Right kidney (tissue), 1 donor: ENCODE data around the gene CREBL2.
"Not testable (repeated sequence)": the region's sequence is repeated elsewhere in the genome, so short reads cannot be mapped to it uniquely, and the experiment has no call there.

Source experiments
- DNase-seq: peaks from one replicate; pipeline ENCODE4 v3.0.0-alpha.2; 2016

The CREBL2 gene

GRCh38 chr12:12635651-12636050 lies 24.0 kb downstream of the CREBL2 start:
- DNase-seq = no peak

- DNase-seq = no peak
Measured at GRCh38 chr12:12636641-12637040, 25.0 kb downstream of the CREBL2 start.

GRCh38 chr12:12639995-12640394 lies 28.3 kb downstream of the CREBL2 start:
- not testable (repeated sequence) for DNase-seq

- DNase-seq = no peak
Measured at GRCh38 chr12:12641650-12642049, 30.0 kb downstream of the CREBL2 start.

- no peak for DNase-seq
Measured at GRCh38 chr12:12642916-12643315, 31.2 kb downstream of the CREBL2 start.

GRCh38 chr12:12645485-12645884 lies 33.8 kb downstream of the CREBL2 start:
- no peak for DNase-seq

- DNase-seq = not testable (repeated sequence)
Measured at GRCh38 chr12:12645968-12646367, 34.3 kb downstream of the CREBL2 start.

- DNase-seq = no peak
Measured at GRCh38 chr12:12646483-12647072, 34.9 kb downstream of the CREBL2 start.

- DNase-seq = no peak
Measured at GRCh38 chr12:12648284-12648683, 36.6 kb downstream of the CREBL2 start.

- no peak for DNase-seq
Measured at GRCh38 chr12:12648951-12649650, 37.4 kb downstream of the CREBL2 start.

- DNase-seq = no peak
Measured at GRCh38 chr12:12651752-12652151, 40.1 kb downstream of the CREBL2 start.

GRCh38 chr12:12652704-12653103 lies 41.0 kb downstream of the CREBL2 start:
- not testable (repeated sequence) for DNase-seq

GRCh38 chr12:12653922-12654321 lies 42.2 kb downstream of the CREBL2 start:
- DNase-seq = no peak

- no peak for DNase-seq
Measured at GRCh38 chr12:12654691-12655460, 43.2 kb downstream of the CREBL2 start.

GRCh38 chr12:12660201-12660600 lies 48.5 kb downstream of the CREBL2 start:
- DNase-seq = no peak

- no peak for DNase-seq
Measured at GRCh38 chr12:12661086-12661856, 49.6 kb downstream of the CREBL2 start.

- no peak for DNase-seq
Measured at GRCh38 chr12:12663644-12664294, 52.1 kb downstream of the CREBL2 start.

- no peak for DNase-seq
Measured at GRCh38 chr12:12665194-12665593, 53.5 kb downstream of the CREBL2 start.

GRCh38 chr12:12668005-12668404 lies 56.3 kb downstream of the CREBL2 start:
- no peak for DNase-seq

- no peak for DNase-seq
Measured at GRCh38 chr12:12669020-12669419, 57.3 kb downstream of the CREBL2 start.

GRCh38 chr12:12671850-12672660 lies 60.4 kb downstream of the CREBL2 start:
- no peak for DNase-seq
